ENCODE data around the gene OAF. TPM values are rescaled to one million over a fixed set of nuclear protein-coding genes. Genes with fewer than 3 reads are reported as not detected.
A peak's percentile ranks its signal among the peaks of the same experiment; 100 is the strongest.

OAF gene
- total and polyA plus RNA-seq, 2 of the 8 experiments (the other 6 are each of a cell fraction or from before 2014, with no cell fraction given), result 1.3 to 1.5 TPM

GRCh38 chr11:120184946-120185705 is 25.7 kb upstream of the OAF start:
- H3K36me3 ChIP-seq (ENCODE audit: control insufficient read depth in 2 of 4, insufficient read depth in 4 of 4, low read length in 3 of 4), result no peaks in the 10 kb centered on the region
- ChIA-PET CTCF (ENCODE audit: partially characterized antibody) (interaction anchor here (0.7 to 17.5 kb wide), 9 partner anchors 15 to 543 kb away, joined by 3 to 237 read pairs (median 4); partner anchors contain the start of gene OAF), POLR2A (ENCODE audit: partially characterized antibody) (no interaction called here)
- no peak for TF ChIP-seq NRF1 (IDR thresholded peaks at IDR 0.05; ENCODE audit: low read depth, low read length)
- no peak for TF ChIP-seq E2F6 (IDR thresholded peaks at IDR 0.05)
- TF ChIP-seq PHF8 (conservative IDR thresholded peaks at IDR 0.05; ENCODE audit: low read depth, low read length), result no peak
- TF ChIP-seq BCL11A (IDR thresholded peaks at IDR 0.05; ENCODE audit: low read depth in 2 of 2, low read length in 2 of 2), result no peak
- no peak for TF ChIP-seq SP1 (IDR thresholded peaks at IDR 0.05; ENCODE audit: low read depth, low read length)
- no peak for TF ChIP-seq RAD21 (IDR thresholded peaks at IDR 0.05 in 1 of 2, conservative IDR thresholded peaks at IDR 0.05 in 1 of 2; ENCODE audit: low read depth in 2 of 2, low read length in 2 of 2)
- no peak for TF ChIP-seq USF2 (IDR thresholded peaks at IDR 0.05; ENCODE audit: low read length)
- TF ChIP-seq SIRT6 (IDR thresholded peaks at IDR 0.05; ENCODE audit: low read length), result no peak
- no peak for TF ChIP-seq KDM4A (IDR thresholded peaks at IDR 0.05; ENCODE audit: low read depth, low read length, severe bottlenecking)

More at GRCh38 chr11:120184946-120185705, 25.7 kb upstream of the OAF start:
- Histone ChIP-seq H2BK5ac (ENCODE audit: low read depth, low read length) (no peak overlapping the region), H4K91ac (replicated peaks; ENCODE audit: insufficient read length, low read length) (no peak overlapping the region), H3K23ac (ENCODE audit: insufficient read length) (no peak overlapping the region), H2BK12ac (ENCODE audit: low read depth, low read length) (no peak overlapping the region), H2AK5ac (ENCODE audit: low read depth, low read length) (0 out of 2 replicates have a peak overlapping the region, but pooled peaks have one; percentile 39), H3K56ac (replicated peaks; ENCODE audit: insufficient read length, low read depth, low read length) (no peak overlapping the region), H3K27me3 (replicated peaks in 1 of 4; ENCODE audit: control insufficient read depth in 3 of 4, extremely low read depth in 1 of 4, insufficient read depth in 3 of 4, low read length in 3 of 4) (peaks cover 0 to 21% (median 15%) of the 10 kb centered on the region in 4 experiments; a peak in 4 of 7 replicates), H3K4ac (replicated peaks; ENCODE audit: insufficient read length, low read depth, low read length) (no peak overlapping the region), H3K23me2 (ENCODE audit: low read depth, low read length) (no peaks in the 10 kb centered on the region; the same call in 1 of the 2 replicates), H3K9ac (replicated peaks in 1 of 4; ENCODE audit: extremely low read depth in 1 of 4, low read depth in 3 of 4, low read length in 3 of 4) (no peak overlapping the region), H4K8ac (ENCODE audit: extremely low read depth, insufficient read depth, low read length) (no peak overlapping the region), H2BK20ac (ENCODE audit: low read length) (no peak overlapping the region), H3K9me3 (ENCODE audit: insufficient read depth in 2 of 2, low read depth in 1 of 2, low read length in 1 of 2) (no peaks in the 10 kb centered on the region; a peak in 1 of 4 replicates), H3K14ac (ENCODE audit: insufficient read length) (no peak overlapping the region), H2BK120ac (replicated peaks; ENCODE audit: low read depth, low read length) (no peak overlapping the region), H4K5ac (ENCODE audit: insufficient read length, low read depth, low read length) (no peak overlapping the region), H3K79me1 (ENCODE audit: low read depth, low read length) (no peaks in the 10 kb centered on the region), H2AFZ (ENCODE audit: low read length) (no peak overlapping the region), H4K20me1 (replicated peaks in 1 of 2; ENCODE audit: control insufficient read depth in 1 of 2, insufficient read depth in 2 of 2, low read length in 2 of 2) (no peaks in the 10 kb centered on the region), H3K4me3 (ENCODE audit: extremely low read depth in 1 of 4, insufficient read depth in 2 of 4, low read depth in 3 of 4, low read length in 4 of 4) (no peak overlapping the region), H3K18ac (ENCODE audit: extremely low read depth, low read length) (no peak overlapping the region), H3K27ac (ENCODE audit: low read depth, low read length) (no peak overlapping the region), H3K79me2 (ENCODE audit: control insufficient read depth in 1 of 2, insufficient read depth in 2 of 2, low read length in 2 of 2) (no peaks in the 10 kb centered on the region), H2BK15ac (ENCODE audit: low read length) (no peak overlapping the region), H3K4me1 (replicated peaks in 1 of 4; ENCODE audit: control insufficient read depth in 3 of 4, insufficient read depth in 4 of 4, low read length in 3 of 4) (peaks cover 1 to 13% (median 4%) of the 10 kb centered on the region in 4 experiments; a peak in 4 of 7 replicates), H3K4me2 (ENCODE audit: insufficient read depth in 1 of 2, low read depth in 2 of 2, low read length in 2 of 2) (no peak overlapping the region)
- FAIRE-seq (no peak), DNase-seq (ENCODE audit: low read depth in 1 of 2, low spot score in 2 of 2) (peak in 1 of 2 experiments; percentile 41)
- WGBS, 2 experiments (ENCODE audit: extremely low coverage in 1 of 2, insufficient coverage in 1 of 2, insufficient read length in 1 of 2, insufficient replicate concordance in 2 of 2, low coverage in 1 of 2, low lambda C conversion rate in 2 of 2, missing lambda C conversion rate in 1 of 2), result 82% methylated on average over 5 of the region's 7 CpGs; no CpG with 5 or more reads in 1 of the 2 experiments

All from H1 (cell line).